ENCODE data around the gene PAN2. TPM values are rescaled to one million over a fixed set of nuclear protein-coding genes. Genes with fewer than 3 reads are reported as not detected.

PAN2 gene, protein sequence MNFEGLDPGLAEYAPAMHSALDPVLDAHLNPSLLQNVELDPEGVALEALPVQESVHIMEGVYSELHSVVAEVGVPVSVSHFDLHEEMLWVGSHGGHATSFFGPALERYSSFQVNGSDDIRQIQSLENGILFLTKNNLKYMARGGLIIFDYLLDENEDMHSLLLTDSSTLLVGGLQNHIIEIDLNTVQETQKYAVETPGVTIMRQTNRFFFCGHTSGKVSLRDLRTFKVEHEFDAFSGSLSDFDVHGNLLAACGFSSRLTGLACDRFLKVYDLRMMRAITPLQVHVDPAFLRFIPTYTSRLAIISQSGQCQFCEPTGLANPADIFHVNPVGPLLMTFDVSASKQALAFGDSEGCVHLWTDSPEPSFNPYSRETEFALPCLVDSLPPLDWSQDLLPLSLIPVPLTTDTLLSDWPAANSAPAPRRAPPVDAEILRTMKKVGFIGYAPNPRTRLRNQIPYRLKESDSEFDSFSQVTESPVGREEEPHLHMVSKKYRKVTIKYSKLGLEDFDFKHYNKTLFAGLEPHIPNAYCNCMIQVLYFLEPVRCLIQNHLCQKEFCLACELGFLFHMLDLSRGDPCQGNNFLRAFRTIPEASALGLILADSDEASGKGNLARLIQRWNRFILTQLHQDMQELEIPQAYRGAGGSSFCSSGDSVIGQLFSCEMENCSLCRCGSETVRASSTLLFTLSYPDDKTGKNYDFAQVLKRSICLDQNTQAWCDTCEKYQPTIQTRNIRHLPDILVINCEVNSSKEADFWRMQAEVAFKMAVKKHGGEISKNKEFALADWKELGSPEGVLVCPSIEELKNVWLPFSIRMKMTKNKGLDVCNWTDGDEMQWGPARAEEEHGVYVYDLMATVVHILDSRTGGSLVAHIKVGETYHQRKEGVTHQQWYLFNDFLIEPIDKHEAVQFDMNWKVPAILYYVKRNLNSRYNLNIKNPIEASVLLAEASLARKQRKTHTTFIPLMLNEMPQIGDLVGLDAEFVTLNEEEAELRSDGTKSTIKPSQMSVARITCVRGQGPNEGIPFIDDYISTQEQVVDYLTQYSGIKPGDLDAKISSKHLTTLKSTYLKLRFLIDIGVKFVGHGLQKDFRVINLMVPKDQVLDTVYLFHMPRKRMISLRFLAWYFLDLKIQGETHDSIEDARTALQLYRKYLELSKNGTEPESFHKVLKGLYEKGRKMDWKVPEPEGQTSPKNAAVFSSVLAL
- polyA plus RNA-seq (ENCODE audit: insufficient read length) = 45.1 TPM

DNA sequence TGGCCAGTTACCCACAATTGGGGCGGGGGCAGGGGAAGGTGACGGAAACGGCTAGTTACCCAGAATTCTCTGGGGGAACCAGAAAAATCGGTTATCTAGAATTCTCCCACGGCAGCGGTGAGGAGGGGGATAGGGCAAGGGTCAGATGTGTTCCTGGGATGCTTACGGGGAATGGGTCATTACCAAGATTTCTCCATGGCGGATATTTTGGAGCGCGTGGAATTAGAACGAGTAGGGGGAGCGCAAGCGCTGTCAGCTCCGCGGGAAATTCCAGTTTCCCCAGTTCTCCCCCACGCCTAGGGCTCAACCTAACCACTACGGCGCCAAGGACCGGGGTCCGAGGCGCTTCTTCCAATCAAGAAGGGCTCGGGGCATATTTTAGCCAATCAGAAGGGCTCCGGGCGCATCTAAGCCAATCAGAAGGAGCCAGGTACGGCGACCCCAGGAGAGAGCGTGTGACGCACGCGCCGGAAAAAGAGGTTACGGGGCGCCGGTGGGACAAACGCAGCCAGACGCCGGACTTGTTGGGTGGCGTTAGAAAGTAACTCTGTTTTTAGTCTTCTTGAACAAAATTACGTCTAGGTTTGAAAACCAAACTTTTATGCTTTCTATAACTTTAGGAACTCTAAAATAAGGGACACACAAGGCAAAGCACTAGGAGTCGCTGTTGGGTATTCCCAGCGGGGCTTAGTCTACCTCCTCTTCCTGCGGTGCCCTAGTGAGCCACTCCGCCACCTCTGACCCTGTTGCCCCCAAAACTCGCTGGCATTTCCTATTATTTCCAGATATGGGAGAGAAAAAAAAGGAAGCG is at the start of gene PAN2:
Gene PAN2, minus strand, starts transcription at position 322 of the 811 bp plus-strand sequence. CDS start 906 bp downstream, outside the sequence.
- DNase-seq (ENCODE audit: low read depth) = peak; percentile 92

DNA sequence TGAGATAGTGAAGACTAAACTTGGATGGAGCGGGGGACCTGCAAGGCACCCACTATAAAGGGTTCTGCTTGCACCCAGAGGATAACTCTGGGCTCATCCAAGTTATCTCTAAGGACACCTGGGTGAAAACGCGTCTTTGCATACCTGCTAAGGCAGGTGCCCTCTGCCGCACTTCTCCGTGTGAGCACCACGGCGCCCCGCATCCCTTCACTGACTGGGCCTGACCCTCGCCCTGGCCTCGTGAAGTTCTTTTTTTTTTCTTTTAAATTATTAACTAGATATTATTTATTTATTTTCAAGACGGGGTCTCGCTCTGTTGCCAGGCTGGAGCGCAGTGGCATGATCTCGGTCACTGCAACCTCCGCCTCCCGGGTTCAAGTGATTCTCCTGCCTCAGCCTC is 48.8 kb upstream of the PAN2 start:
- no peak for DNase-seq (ENCODE audit: low read depth)

DNA sequence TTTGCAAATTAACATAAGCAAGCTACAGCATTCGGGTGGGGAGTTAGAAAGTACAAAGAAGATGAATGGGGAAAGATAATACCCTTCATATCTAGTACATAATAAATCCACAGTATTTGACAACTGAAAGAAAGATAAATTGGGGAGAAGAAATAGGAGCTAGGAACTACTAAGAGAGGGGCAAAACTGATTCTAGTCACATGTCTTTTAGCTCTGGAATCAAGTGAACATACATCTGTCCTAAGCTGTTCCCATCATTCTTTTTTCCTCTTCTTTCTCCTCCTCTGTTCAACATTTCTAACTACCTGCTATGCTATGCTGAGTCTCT is 44.2 kb upstream of the PAN2 start:
- no peak for DNase-seq (ENCODE audit: low read depth)

DNA sequence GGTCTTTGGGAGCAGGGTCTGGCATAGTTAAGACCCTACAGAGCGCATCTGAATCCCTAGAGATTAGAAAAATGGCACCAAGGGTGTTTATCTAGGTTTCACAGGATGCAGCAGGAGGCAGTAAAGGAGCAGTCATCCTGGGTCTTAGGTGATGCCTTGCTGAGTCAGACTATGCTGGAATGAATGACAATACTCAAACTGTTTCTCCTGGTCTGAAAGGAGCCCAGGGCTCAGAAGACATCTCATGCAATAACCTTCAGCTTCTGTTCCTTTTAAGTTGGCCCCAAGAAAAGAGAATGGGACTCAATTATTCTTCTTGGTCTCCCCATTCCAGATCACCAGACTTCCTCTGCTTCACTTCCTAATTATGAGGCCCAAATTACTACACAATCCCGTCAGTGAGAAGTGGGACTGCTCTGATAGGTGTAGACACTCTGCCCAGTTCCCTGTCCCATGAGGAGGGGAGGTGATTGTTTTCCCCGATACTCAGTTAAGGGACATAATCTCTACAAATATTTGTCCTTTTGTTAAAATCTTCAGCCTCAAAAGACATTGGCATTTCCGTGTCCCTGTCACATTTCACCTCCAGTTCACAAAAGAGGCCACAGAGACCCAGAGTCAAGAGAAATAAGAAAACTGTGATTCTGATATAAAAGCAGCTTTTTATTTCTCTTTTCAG is 43.6 kb upstream of the PAN2 start:
- no peak for DNase-seq (ENCODE audit: low read depth)

DNA sequence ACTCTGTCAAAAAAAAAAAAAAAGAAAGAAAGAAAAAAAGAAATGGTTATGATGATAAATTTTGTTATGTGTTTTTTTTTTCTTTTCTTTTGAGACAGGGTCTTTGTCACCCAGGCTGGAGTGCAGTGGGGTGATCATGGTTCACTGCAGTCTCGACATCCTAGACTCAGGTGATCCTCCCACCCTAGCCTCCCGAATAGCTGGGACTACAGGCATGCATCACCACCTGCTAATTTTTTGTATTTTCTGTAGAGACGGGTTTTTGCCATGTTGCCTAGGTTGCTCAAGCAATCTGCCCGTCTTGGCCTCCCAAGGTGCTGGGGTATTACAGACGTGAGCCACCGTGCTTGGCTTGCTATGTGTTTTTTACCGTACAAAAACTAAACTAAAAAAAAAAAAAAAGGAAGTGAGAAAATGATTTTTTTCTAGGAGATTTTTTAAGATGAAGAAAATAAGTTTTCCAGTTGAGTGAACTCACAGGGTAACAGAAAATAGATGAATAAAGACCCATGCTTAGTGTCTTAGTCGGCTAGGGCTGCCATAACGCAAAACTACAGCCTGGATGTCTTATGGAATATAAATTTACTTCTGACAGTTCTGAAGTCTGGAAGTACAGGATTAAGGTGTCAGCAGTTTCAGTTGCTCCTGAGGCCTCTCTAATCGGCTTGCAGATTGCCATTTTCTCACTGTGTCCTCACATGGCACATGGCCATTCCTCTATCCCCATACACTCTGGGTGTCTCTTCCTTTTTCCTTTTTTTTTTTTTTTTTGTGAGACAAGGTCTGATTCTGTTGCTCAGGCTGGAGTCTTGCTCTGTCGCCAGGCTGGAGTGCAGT is 42.0 kb upstream of the PAN2 start:
- DNase-seq (ENCODE audit: low read depth) = no peak

DNA sequence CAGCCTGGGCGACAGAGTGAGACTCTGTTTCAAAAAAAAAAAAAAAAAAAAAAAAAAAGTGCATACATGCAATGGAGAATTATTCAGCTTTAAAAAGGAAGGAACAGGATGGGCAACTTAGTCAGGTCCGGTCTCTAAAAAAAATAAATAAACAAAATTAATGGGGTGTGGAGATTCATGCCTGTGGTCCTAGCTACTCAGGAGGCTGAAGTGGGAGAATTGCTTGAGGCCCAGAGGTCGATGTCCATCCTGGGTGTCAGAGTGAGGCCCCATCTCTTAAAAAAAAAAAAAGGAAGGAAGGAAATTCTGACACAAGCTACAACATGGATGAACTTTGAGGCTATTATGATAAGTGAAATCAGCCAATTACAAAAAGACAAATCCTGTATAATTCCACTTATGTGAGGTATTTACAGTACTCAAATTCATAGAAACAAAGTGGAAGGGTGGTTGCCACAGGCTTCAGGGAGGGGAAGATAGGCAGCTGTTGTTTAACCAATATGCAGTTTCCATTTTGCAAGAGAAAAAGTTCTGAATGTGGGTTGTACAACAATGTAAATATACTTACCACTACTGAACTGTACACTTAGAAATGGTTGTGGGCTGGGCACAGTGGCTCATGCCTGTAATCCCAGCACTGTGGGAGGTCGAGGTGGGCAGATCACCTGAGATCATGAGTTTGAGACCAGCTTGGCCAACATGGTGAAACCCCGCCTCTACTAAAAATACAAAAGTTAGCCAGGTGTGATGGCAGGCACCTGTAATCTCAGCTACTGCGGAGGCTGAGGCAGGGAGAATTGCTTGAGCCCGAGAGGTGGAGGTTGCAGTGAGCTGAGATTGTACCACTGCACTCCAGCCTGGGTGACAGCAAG is 41.2 kb upstream of the PAN2 start:
- DNase-seq (ENCODE audit: low read depth) = no peak

DNA sequence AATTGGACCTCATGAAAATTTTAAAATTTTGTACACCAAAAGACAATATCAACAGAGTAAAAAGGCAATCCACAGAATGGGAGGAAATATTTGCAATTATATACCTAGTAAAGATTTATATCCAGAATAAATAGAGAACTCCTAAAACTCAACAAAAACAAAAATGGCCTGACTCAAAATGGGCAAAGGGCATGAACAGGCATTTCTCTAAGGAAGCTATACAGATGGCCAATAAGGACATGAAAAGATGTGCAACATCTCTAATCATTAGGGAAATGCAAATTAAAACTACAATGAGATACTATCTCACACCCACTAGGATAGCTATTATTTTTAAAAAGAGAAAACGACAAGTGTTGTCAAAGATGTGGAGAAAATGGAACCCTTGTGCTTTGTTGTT is 39.7 kb upstream of the PAN2 start:
- DNase-seq (ENCODE audit: low read depth) = no peak

DNA sequence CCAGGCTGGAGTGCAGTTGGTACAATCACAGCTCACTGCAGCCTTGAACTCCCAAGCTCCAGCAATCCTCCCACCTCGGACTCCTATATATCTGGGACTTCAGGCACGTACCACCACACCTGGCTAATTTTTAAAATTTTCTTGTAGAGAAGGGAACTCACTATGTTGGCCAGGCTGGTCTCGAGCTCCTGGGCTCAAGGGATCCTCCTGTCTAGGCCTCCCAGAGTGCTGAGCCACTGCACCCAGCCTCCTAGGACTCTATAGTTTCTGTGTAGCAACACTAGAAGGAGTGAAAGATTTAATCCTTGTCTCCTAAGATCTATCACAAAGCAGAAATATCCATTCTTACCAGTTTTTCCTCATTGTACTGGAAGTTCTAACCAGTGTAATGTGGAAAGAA is 33.1 kb upstream of the PAN2 start:
- no peak for DNase-seq (ENCODE audit: low read depth)

DNA sequence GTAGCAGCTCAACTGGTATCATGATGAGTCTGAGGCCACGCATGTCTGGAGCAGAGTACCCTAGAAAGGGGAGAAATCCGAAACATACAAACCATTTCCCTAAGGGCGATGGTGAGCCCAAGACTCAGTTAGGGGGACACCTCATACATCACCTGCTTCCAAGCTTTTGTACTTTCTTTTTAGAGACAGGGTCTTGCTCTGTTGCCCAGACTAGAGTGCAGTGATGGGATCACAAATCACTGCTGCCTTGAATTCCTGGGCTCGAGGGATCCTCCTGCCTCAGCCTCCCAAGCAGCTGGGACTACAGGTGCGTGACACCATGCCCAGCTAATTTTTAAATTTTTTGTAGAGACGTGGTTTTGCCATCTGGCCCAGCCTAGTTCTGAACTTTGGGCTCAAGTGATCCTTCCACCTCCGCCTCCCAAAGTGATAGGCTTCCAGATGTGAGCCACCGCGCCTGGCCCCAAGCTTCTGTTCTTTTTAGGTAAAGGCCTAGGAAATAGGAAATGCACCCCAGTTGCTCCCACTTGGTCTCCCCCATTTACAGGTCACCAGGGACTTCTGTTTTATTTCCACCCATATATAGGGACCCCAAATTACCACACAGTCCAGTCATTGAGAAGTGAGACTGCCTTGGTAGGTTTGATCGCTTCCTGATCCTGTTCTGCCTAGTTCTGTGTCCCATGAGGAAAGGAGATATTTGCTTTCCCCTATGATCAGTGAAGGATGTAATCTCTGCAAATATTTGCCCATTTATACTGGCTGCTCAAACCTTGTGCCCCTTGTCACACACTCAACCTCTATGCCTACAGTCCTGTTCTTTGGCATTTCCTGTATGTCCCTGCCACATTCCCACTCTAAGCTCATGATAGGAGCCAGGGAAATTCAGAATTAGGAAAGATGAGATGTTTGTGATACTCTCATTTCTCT is 28.6 kb upstream of the PAN2 start, which contains the start of gene APOF:
Gene APOF, minus strand, starts transcription at position 728 of the 930 bp plus-strand sequence. Its CDS starts 112 bp downstream, at position 616.
- no peak for DNase-seq (ENCODE audit: low read depth)

DNA sequence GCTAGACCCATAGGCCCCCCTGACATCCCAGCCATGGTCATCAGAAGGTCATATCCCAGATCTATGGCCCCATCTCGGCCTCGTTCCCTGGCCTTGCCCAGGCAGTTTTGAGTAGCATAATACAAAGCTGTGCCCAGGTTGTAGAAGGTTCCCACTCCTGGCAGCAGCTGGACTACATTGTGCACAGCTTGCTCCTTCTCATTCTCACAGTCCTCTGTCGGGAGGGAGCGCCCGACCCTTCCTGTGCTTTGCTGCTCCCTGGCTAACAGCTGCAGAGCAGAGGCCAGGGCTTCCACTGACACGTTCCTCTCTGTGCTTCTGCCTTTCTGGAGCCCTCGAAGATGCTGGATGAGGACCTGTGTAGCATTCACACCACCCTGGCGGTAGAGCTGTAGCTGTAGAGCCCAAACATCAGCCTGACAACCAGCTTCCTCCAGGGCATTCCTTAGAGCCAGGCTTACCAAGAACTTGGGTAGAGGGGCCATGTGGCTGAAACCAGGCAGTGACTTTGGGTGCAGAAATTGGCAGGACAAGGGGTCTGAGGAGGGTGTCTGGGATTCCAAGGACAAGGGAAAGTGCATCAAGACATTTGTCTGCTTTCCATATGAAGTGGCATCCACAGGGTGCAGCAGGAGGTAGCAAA is 27.8 kb upstream of the PAN2 start:
- DNase-seq (ENCODE audit: low read depth) = no peak

DNA sequence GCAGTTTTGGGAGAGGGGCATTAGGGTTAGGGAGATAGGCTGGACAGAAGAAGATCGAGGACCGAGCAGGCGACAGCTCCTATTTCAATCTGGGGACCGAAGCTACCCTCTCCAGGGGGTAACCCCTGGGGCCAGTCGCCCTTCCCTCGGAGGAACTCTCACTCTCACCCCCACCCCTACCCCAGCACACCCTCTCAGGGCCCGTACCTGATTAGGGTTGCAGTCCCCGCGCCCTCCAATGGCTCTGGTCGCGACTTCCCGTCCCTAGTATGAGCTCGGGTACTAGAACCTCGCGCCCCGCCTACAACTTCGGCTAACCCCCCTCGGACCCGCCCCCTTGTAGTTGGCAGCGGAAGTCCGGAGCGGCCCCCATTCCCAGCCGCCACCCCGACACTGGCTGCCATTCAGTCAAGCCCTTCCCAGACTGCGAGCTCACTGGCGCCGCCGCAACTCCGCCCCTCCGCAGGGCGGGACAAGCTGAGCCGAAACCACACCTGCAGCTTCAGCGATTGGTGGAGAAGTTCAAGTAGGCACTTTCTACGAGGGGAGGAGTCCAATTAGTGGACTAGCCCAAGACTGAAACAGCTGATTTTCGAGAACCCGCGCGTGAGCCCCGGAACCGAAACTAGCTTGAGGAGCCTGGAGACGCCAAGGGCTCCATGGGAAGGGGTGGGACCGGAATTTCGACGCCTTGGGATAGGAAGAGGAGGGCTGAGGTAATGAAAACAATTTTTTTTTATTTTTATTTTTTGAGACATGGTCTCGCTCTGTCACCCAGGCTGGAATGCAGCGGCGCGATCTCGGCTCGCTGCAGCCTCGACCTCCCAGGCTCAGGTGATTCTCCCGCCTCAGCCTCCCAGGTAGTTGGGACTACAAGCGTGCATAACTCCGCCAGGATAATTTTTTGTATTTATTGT is 26.3 kb upstream of the PAN2 start, which contains the start of gene STAT2:
Gene STAT2, minus strand, starts transcription at position 257 of the 917 bp plus-strand sequence. CDS start 3,536 bp downstream, outside the sequence.
- DNase-seq (ENCODE audit: low read depth) = peak; percentile 100

DNA sequence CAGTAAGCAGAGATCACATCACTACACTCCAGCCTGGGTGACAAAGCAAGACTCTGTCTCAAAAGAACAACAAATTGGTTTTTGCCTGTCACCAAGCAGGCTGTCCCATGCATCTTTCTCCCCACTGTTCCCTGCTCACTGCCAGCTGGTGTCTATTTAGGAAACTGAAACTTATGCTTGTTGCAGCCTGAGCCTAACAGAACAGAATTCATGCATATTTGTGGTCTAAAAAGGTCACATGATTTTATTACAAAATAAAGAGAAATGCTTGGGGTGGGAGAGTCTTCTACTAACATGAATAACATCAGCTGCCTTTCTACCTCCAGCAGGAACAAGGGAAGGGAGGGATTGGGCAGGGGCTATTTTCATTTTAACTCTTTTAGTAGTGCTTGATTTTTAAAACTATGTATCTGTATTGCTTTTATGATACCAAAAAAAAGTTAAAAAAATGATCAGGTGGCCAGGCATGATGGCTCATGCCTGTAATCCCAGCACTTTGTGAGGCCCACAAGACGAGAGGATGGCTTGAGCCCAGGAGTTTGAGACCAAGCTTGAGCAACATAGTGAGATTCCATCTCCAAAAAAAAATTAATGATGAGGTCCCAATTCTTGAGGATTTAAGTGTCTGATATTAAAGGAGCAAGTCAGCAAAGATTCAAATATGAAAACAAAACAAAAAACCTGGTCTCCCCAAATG is 25.2 kb upstream of the PAN2 start:
- DNase-seq (ENCODE audit: low read depth) = no peak

DNA sequence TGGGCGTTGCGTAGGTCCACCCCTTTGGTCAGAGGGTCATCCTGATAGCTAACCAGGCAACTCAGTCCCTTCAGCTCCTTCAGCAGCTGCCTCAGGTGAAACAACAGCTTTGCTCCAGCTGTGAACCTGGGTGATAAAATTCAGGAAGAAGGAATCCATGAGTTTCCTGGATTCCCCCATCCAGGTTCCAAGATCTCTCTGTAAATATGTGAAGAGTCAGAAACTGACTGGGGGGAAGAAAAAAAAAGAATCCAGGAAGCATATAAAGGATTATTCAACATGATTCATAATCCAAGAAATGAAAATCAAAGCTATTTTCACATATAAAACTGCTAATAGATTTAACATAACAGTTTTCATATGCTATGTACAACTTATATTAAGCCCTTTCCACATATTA is 17.5 kb upstream of the PAN2 start:
- DNase-seq (ENCODE audit: low read depth) = no peak

DNA sequence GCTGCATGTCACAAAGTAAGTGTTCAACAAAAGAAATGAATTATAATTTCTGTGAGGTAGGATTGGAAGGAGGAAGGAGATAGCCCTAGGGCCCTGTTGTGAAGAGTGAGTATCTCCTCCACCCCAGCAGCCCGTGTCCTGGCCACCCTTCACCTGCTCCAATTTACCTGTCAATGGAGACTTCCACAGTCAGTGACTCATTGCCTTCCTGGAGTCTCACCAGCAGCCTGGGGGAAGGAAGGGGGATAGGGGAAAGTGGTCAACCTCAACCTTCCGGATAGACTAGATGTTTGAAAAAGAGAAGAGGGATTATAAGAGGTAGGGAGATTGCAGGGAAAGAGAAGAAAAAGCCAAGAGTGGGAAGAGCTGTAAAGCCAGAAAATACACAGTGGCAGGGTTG is 16.9 kb upstream of the PAN2 start:
- DNase-seq (ENCODE audit: low read depth) = no peak

DNA sequence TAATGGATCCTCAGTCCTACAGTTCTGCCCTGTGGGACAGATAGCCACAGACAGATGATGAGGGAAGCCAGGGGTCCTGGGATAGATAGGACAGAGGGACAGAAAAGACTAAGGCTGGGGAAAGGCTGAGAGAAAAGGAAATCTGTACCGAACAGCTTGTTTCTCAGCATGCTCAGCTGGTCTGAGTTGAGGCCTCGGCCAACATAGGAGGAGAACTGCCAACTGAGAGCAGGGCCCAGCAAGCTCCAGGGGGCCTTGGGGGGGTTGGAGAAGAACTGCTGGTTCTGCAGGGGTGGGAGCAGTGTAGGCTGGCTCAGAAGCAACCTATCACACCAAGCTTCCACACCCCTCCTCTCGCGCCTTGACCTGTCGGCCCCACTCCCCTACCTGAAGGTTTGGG is 15.0 kb upstream of the PAN2 start:
- DNase-seq (ENCODE audit: low read depth) = no peak
